Erythroblast (primary cell): ENCODE results near the gene GKN1.

Experiments
- GATA1 ChIP-seq: IDR thresholded peaks from 2 replicates; pipeline ENCODE4 v1.6.1; 2011; ENCODE audit warnings: low read depth, mild to moderate bottlenecking, control low read depth, low read length, moderate library complexity
- POLR2A ChIP-seq: IDR thresholded peaks from 2 replicates; pipeline ENCODE4 v1.6.1; 2011; ENCODE audit warnings: mild to moderate bottlenecking, low read length

DNA sequence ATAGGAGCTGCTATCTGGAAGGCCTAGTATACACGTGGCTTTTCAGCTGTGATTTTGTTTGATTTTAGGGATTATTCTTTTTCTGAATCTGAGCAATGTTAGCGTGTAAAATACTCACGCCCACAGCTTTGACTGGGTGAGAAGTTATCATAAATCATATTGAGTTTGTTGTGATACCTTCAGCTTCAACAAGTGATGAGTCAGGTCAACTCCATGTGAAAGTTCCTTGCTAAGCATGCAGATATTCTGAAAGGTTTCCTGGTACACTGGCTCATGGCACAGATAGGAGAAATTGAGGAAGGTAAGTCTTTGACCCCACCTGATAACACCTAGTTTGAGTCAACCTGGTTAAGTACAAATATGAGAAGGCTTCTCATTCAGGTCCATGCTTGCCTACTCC lies at the start of gene GKN1:
- TF ChIP-seq POLR2A (no peak), GATA1 (no peak)
